Mammary epithelial cell (primary cell): ENCODE measurements around the gene KLHDC8A.

Experiments
- EZH2 ChIP-seq: IDR thresholded peaks from 2 replicates; pipeline ENCODE4 v1.6.1; 2012; ENCODE audit warnings: low read length, inconsistent platforms, borderline replicate concordance
- TF ChIP-seq, protein P1 (sequence below), 2 donors: IDR thresholded peaks in 1 of 2; conservative IDR thresholded peaks in 1 of 2; 2 replicates each; pipeline ENCODE4 v1.5.1; 2011 to 2012; ENCODE audit warnings: inconsistent platforms in 2 of 2, low read length in 2 of 2, mild to moderate bottlenecking in 2 of 2, control low read depth in 1 of 2, low read depth in 1 of 2; ENCODE audit not compliant: insufficient read depth in 1 of 2; ENCODE audit errors: extremely low read depth in 1 of 2

DNA sequence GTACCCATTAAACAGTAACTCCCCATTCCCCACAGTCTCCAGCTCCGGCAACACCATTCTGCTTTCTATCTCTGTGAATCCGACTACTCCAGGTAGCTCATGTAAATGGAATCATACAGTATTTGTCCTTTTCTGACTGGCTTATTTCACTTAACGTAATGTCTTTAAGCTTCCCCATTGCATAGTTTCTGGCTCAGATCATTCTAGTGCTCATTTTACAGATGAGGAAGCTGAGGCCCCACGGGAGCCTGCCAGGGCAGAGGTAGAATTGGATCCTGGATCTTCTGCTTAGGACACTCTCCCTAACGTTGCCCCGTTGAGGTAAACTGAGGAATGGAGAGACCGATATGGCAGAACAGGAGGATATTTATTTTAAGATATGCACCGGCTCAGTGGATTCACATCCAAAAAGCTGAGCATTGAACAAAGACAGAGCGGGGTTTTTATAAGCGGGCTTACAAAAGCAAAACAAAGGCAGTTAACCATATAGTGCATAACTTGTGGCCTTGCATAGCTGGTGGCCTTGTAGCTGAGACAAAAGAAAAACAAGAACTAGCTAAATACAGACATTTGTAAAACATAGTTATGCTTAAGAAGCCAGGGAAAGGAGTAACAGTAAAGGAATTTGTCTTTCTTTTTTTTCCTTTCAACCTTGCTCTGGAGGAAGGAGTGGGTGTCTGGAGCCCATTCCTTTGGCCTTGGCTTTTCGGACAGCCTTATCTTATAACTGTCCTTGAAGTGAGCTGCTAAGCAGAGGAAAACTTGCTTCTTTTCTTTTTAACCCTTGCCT lies 15.3 kb upstream of the KLHDC8A start:
- TF ChIP-seq EZH2: no peak
- TF ChIP-seq, protein P1, sequence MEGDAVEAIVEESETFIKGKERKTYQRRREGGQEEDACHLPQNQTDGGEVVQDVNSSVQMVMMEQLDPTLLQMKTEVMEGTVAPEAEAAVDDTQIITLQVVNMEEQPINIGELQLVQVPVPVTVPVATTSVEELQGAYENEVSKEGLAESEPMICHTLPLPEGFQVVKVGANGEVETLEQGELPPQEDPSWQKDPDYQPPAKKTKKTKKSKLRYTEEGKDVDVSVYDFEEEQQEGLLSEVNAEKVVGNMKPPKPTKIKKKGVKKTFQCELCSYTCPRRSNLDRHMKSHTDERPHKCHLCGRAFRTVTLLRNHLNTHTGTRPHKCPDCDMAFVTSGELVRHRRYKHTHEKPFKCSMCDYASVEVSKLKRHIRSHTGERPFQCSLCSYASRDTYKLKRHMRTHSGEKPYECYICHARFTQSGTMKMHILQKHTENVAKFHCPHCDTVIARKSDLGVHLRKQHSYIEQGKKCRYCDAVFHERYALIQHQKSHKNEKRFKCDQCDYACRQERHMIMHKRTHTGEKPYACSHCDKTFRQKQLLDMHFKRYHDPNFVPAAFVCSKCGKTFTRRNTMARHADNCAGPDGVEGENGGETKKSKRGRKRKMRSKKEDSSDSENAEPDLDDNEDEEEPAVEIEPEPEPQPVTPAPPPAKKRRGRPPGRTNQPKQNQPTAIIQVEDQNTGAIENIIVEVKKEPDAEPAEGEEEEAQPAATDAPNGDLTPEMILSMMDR (conservative IDR thresholded peaks at IDR 0.05 in 1 of 2, IDR thresholded peaks at IDR 0.05 in 1 of 2; ENCODE audit: extremely low read depth in 1 of 2, insufficient read depth in 1 of 2, low read depth in 1 of 2, low read length in 2 of 2): no peak
